Cardiac muscle cell (in vitro differentiated cells and primary cell): ENCODE results near the gene PDE6G. TPM values are rescaled to one million over a fixed set of nuclear protein-coding genes. Genes with fewer than 3 reads are reported as not detected.

Source experiments
- DNase-seq, 2 donors: peaks; one replicate each; pipeline versions ENCODE4 v3.0.0 to v3.0.0-alpha.2; 2010 to 2017; ENCODE audit warnings: low read depth in 1 of 2, low spot score in 1 of 2
- H3K27ac ChIP-seq: fragments of 200-600 bp; sonication (generic); 2 replicates; pipeline ENCODE4 v1.5.1; 2016
- H3K27me3 ChIP-seq: fragments of 200-600 bp; sonication (generic); 2 replicates; pipeline ENCODE4 v1.6.0; 2016; ENCODE audit warnings: control low read depth
- H3K36me3 ChIP-seq: fragments of 200-600 bp; sonication (generic); 2 replicates; pipeline ENCODE4 v1.5.1; 2016; ENCODE audit warnings: control low read depth
- H3K4me1 ChIP-seq: fragments of 200-600 bp; sonication (generic); 2 replicates; pipeline ENCODE4 v1.8.1; 2017; ENCODE audit warnings: low read depth, mild to moderate bottlenecking, mixed run types
- H3K4me3 ChIP-seq: fragments of 200-600 bp; sonication (generic); 2 replicates; pipeline ENCODE4 v1.5.1; 2016; ENCODE audit warnings: mild to moderate bottlenecking
- H3K9me3 ChIP-seq: fragments of 200-600 bp; sonication (generic); 2 replicates; pipeline ENCODE4 v1.5.1; 2017; ENCODE audit warnings: low read depth, mild to moderate bottlenecking, control low read depth
- CTCF ChIP-seq: IDR thresholded peaks from 2 replicates; pipeline ENCODE4 v1.5.1; 2012; ENCODE audit warnings: low read depth, mild to moderate bottlenecking, low read length
- polyA plus RNA-seq: library from polyadenylated mRNA; unstranded; fragments of >200 nt; fragmentation: Nextera tagmentation; extraction: Ambion mirVana; gene quantifications from 2 replicates; pipeline ENCODE4 v1.2.1, GENCODE V29; 2016
- total RNA-seq: library from RNA; depleted of rRNA; stranded (reverse); fragments of >200 nt; gene quantifications from 2 replicates; pipeline ENCODE4 v1.2.3, GENCODE V29; 2016

The PDE6G gene
- total and polyA plus RNA-seq, 2 experiments from 2014 or later = 1.8 to 2.3 TPM

GRCh38 chr17:81685108-81685507 lies 28.8 kb upstream of the PDE6G start:
- no peaks in the 10 kb centered on the region for H3K27me3 ChIP-seq
- peak overlapping the region; percentile 87 for H3K4me3 ChIP-seq
- peak in 1 of 2 donors; percentile 29 for DNase-seq
- no peaks in the 10 kb centered on the region for H3K9me3 ChIP-seq
- H3K27ac ChIP-seq = no peak overlapping the region
- H3K4me1 ChIP-seq = peaks cover 12% of the 10 kb centered on the region
- no peak for TF ChIP-seq CTCF
- H3K36me3 ChIP-seq = peaks cover 22% of the 10 kb centered on the region

GRCh38 chr17:81684442-81684911 lies 28.1 kb upstream of the PDE6G start:
- H3K27me3 ChIP-seq = no peaks in the 10 kb centered on the region
- no peaks in the 10 kb centered on the region for H3K9me3 ChIP-seq
- TF ChIP-seq CTCF = no peak
- peaks cover 21% of the 10 kb centered on the region for H3K36me3 ChIP-seq
- peak overlapping the region; percentile 40 for H3K27ac ChIP-seq
- DNase-seq = no peak
- H3K4me3 ChIP-seq = peak overlapping the region; percentile 87
- peaks cover 12% of the 10 kb centered on the region for H3K4me1 ChIP-seq

- Histone ChIP-seq H3K9me3 (no peaks in the 10 kb centered on the region), H3K4me3 (peak within 1 kb of the TSS; percentile 87), H3K36me3 (peaks cover 14% of the 10 kb centered on the region), H3K27me3 (no peaks in the 10 kb centered on the region), H3K27ac (peak within 1 kb of the TSS; percentile 81), H3K4me1 (peaks cover 12% of the 10 kb centered on the region)
- TF ChIP-seq CTCF = no peak
- DNase-seq = peak; percentile 99
Observed at GRCh38 chr17:81683584-81684441, 27.5 kb upstream of the PDE6G start, which contains the start of the genes ARL16 and HGS. TSS of gene ARL16 (minus strand) at chr17:81683797. CDS start at chr17:81683753, 44 bp downstream. TSS of gene HGS (plus strand) at chr17:81684011. CDS start at chr17:81684067, 56 bp downstream.

- no peak for DNase-seq
- Histone ChIP-seq H3K9me3 (no peaks in the 10 kb centered on the region), H3K27me3 (no peaks in the 10 kb centered on the region), H3K4me3 (peak overlapping the region; percentile 87), H3K36me3 (peaks cover 9% of the 10 kb centered on the region), H3K27ac (peak overlapping the region; percentile 81), H3K4me1 (peaks cover 12% of the 10 kb centered on the region)
- no peak for TF ChIP-seq CTCF
Observed at GRCh38 chr17:81683208-81683583, 26.9 kb upstream of the PDE6G start.

- H3K9me3 ChIP-seq = no peaks in the 10 kb centered on the region
- DNase-seq = no peak
- peaks cover 9% of the 10 kb centered on the region for H3K36me3 ChIP-seq
- H3K4me3 ChIP-seq = peak overlapping the region; percentile 87
- TF ChIP-seq CTCF = no peak
- peak overlapping the region; percentile 81 for H3K27ac ChIP-seq
- no peaks in the 10 kb centered on the region for H3K27me3 ChIP-seq
- peaks cover 12% of the 10 kb centered on the region for H3K4me1 ChIP-seq
Observed at GRCh38 chr17:81682565-81683207, 26.3 kb upstream of the PDE6G start.
